ENCODE data around the gene SLMAP. TPM values are rescaled to one million over a fixed set of nuclear protein-coding genes. Genes with fewer than 3 reads are reported as not detected.
"Not testable (repeated sequence)": the region's sequence is repeated elsewhere in the genome, so short reads cannot be mapped to it uniquely, and the experiment has no call there.

Gene SLMAP
- total RNA-seq, 3 donors from 2014 or later, result 41.3 to 105 (median 83.6) TPM

GRCh38 chr3:57863380-57863779, 107.3 kb downstream of the SLMAP start:
- Histone ChIP-seq H3K4me3 (no peak overlapping the region), H3K27me3 (no peaks in the 10 kb centered on the region), H3K27ac (no peak overlapping the region), H3K9me3 (no peaks in the 10 kb centered on the region), H3K4me1 (no peaks in the 10 kb centered on the region), H3K36me3 (no peaks in the 10 kb centered on the region)
- intact Hi-C loops (cut with DNase I; ENCODE audit: low total_unique reads), result no loop called here
- no peak for DNase-seq (ENCODE audit: low spot score in 2 of 2)
- TF ChIP-seq POLR2A (IDR thresholded peaks at IDR 0.05) (no peak), POLR2AphosphoS5 (IDR thresholded peaks at IDR 0.05) (no peak), CTCF (IDR thresholded peaks at IDR 0.05) (no peak)

DNA sequence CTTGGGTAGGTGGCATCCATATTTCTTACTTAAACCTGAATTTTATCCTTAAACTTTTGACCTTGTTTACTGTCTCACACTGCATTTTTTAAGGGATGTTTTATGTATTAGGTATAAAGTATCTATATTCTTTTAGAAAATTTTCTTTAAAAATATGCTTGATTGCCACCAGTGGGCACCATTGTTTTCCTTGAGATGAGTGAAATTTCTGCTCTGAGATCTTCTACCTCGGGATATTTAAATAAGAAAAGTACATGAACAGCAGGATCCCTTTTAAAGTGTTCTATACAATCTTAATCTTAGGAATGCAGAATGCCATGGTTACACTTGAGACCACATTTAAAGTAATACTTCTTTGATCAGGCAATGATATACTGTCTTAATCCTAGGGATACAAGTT, 108.7 kb downstream of the SLMAP start:
- intact Hi-C loops (cut with DNase I; ENCODE audit: low total_unique reads), result no loop called here
- Histone ChIP-seq H3K9me3 (no peaks in the 10 kb centered on the region), H3K27ac (no peak overlapping the region), H3K4me3 (no peak overlapping the region), H3K27me3 (no peaks in the 10 kb centered on the region), H3K36me3 (no peaks in the 10 kb centered on the region), H3K4me1 (no peaks in the 10 kb centered on the region)
- TF ChIP-seq POLR2AphosphoS5 (IDR thresholded peaks at IDR 0.05) (no peak), CTCF (IDR thresholded peaks at IDR 0.05) (peak in 2 of 3 donors; percentile 41 to 43)
- DNase-seq (ENCODE audit: low spot score in 2 of 2), result no peak

GRCh38 chr3:57869110-57869509, 113.0 kb downstream of the SLMAP start:
- intact Hi-C loops (cut with DNase I; ENCODE audit: low total_unique reads); H3K27me3 ChIP-seq; H3K36me3 ChIP-seq; DNase-seq (ENCODE audit: low spot score in 2 of 2); H3K9me3 ChIP-seq; H3K4me1 ChIP-seq; H3K4me3 ChIP-seq; H3K27ac ChIP-seq: not testable (repeated sequence)

DNA sequence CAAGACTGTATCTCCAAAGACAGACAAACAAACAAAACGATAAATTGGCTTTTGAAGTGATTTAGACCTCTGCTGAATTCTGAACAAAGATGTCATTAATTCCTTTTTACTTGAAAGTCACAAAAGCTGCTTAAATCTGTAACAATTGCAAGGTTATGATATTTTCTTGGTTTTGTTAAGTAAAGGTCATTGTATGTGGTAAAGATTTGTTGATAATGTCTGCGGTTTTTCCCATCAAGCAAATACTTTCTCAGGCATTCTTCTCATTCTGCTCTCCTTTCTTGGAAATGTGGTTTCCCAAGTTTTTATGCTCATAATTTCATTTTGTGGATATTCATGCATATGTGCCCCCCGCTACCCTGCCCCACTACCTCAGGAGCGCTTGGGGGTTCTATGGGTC, 116.5 kb downstream of the SLMAP start:
- TF ChIP-seq CTCF (IDR thresholded peaks at IDR 0.05), result no peak
- no peak for TF ChIP-seq POLR2AphosphoS5 (IDR thresholded peaks at IDR 0.05)
- no peak for TF ChIP-seq POLR2A (IDR thresholded peaks at IDR 0.05)
- Histone ChIP-seq H3K36me3 (no peaks in the 10 kb centered on the region), H3K4me3 (no peak overlapping the region), H3K9me3 (no peaks in the 10 kb centered on the region), H3K27me3 (no peaks in the 10 kb centered on the region), H3K4me1 (no peaks in the 10 kb centered on the region), H3K27ac (no peak overlapping the region)
- DNase-seq (ENCODE audit: low spot score in 2 of 2), result no peak
- intact Hi-C loops (cut with DNase I; ENCODE audit: low total_unique reads), result no loop called here

DNA sequence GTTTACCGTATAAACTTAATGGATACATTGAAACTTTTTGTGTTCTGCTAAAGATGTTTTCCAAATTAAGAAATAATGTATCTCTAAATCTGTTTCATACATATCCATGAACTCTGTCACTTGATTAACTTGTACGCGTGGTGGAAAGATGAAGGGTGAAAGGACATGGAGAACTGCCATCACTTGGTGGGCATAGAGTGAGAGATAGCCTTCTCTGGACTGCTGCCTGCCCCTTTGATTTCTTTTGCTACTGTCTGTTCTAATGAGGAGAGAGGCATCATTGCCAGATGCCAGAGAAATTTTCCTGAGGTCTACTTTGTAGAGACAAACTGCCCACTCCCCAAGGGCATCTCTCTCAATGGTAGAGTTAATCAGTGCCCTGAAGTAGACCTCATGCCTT, 120.5 kb downstream of the SLMAP start:
- TF ChIP-seq POLR2A (IDR thresholded peaks at IDR 0.05) (no peak), CTCF (IDR thresholded peaks at IDR 0.05) (no peak), POLR2AphosphoS5 (IDR thresholded peaks at IDR 0.05) (no peak)
- Histone ChIP-seq H3K4me3 (no peak overlapping the region), H3K9me3 (no peaks in the 10 kb centered on the region), H3K4me1 (no peaks in the 10 kb centered on the region), H3K36me3 (no peaks in the 10 kb centered on the region), H3K27me3 (no peaks in the 10 kb centered on the region), H3K27ac (no peak overlapping the region)
- intact Hi-C loops (cut with DNase I; ENCODE audit: low total_unique reads), result no loop called here
- no peak for DNase-seq (ENCODE audit: low spot score in 2 of 2)

DNA sequence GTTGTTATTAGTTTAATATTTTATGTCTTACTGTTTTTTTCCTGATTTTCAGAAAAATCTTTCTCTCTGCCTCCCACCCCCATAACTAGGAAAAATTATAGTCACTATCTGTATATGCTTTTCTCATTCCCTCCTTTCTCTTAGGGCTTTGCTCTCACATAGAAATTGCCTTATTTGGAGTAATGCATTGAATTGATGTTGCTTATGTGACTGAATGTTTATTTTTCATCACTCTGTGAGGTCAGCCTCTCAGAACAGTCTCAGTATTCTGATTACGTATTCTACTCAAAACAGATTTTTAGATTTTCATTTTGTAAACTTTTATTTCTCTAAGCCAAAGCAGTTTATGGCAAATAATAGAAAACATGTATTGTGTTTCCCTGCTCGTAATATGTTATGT, 121.0 kb downstream of the SLMAP start:
- intact Hi-C loops (cut with DNase I; ENCODE audit: low total_unique reads), result no loop called here
- no peak for TF ChIP-seq POLR2A (IDR thresholded peaks at IDR 0.05)
- H3K27ac ChIP-seq, result no peak overlapping the region

GRCh38 chr3:57884436-57884835, 128.3 kb downstream of the SLMAP start:
- H3K27ac ChIP-seq; H3K9me3 ChIP-seq; H3K27me3 ChIP-seq; H3K4me1 ChIP-seq; intact Hi-C loops (cut with DNase I; ENCODE audit: low total_unique reads); H3K4me3 ChIP-seq; H3K36me3 ChIP-seq; DNase-seq (ENCODE audit: low spot score in 2 of 2): not testable (repeated sequence)

More for the DNA sequence above, 121.0 kb downstream of the SLMAP start:
- H3K4me3 ChIP-seq, result no peak overlapping the region
- H3K4me1 ChIP-seq, result no peaks in the 10 kb centered on the region
- no peaks in the 10 kb centered on the region for H3K9me3 ChIP-seq
- DNase-seq (ENCODE audit: low spot score in 2 of 2), result no peak
- no peaks in the 10 kb centered on the region for H3K27me3 ChIP-seq
- H3K36me3 ChIP-seq, result no peaks in the 10 kb centered on the region

Measured in breast epithelium (tissue), 4 donors.